Esophagus muscularis mucosa (tissue), 3 donors: ENCODE data around the gene NSD2.

Experiments
- POLR2A ChIP-seq: fragments of 450-650 bp; IDR thresholded peaks from one replicate; pipeline ENCODE4 v1.6.1; 2017; ENCODE audit warnings: antibody characterized with exemption, moderate library complexity, mild to moderate bottlenecking, low read depth
- POLR2AphosphoS5 ChIP-seq, 2 donors: sonication (generic); formaldehyde crosslinking; IDR thresholded peaks; one replicate each; pipeline ENCODE4 v1.6.1; 2017; ENCODE audit warnings: antibody characterized with exemption in 2 of 2
- TF ChIP-seq, protein P1 (sequence below), 3 experiments: fragments of 200-600 bp in 2 of 3; fragments of 450-650 bp in 1 of 3; sonication (generic) in 2 of 3; IDR thresholded peaks; one replicate each; pipeline ENCODE4 v1.5.1; 2017 to 2019; ENCODE audit warnings: antibody characterized with exemption in 3 of 3, mild to moderate bottlenecking in 2 of 3, moderate library complexity in 1 of 3

DNA sequence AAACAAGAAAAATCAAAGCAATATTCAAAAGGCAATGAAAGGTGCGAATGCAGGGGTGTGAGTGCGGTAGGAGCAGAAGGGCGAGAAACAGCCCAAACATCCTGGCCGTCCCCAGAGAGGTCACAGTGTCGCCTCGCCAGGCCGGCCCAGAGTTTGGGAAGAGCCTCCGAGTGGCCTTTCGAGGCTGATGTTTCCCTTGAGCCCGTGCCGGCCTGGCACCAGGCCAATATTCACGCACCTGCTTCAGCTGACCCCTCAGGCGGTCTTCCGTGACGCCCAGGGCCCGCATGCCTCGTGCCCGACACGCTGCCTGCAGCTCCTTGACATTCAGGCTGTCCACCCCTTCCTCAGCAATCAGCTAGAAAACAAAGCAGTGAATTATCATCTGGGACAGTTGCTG is 45.9 kb upstream of the NSD2 start:
- TF ChIP-seq, protein P1, sequence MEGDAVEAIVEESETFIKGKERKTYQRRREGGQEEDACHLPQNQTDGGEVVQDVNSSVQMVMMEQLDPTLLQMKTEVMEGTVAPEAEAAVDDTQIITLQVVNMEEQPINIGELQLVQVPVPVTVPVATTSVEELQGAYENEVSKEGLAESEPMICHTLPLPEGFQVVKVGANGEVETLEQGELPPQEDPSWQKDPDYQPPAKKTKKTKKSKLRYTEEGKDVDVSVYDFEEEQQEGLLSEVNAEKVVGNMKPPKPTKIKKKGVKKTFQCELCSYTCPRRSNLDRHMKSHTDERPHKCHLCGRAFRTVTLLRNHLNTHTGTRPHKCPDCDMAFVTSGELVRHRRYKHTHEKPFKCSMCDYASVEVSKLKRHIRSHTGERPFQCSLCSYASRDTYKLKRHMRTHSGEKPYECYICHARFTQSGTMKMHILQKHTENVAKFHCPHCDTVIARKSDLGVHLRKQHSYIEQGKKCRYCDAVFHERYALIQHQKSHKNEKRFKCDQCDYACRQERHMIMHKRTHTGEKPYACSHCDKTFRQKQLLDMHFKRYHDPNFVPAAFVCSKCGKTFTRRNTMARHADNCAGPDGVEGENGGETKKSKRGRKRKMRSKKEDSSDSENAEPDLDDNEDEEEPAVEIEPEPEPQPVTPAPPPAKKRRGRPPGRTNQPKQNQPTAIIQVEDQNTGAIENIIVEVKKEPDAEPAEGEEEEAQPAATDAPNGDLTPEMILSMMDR (IDR thresholded peaks at IDR 0.05) = no peak
- TF ChIP-seq POLR2A (no peak), POLR2AphosphoS5 (IDR thresholded peaks at IDR 0.05) (no peak)
